Neural cell (in vitro differentiated cells): ENCODE measurements around the gene SLC25A25. TPM values are rescaled to one million over a fixed set of nuclear protein-coding genes. Genes with fewer than 3 reads are reported as not detected.

Experiments used
- H2AFZ ChIP-seq: fragments of 200-600, 300-800 bp; sonication (generic), shearing (Covaris generic); 2 replicates; pipeline ENCODE4 v1.6.0; 2014; ENCODE audit warnings: low read depth, mild to moderate bottlenecking, antibody characterized with exemption, low read length, moderate library complexity
- H3F3A ChIP-seq: fragments of 200-600 bp; shearing (Covaris generic); 2 replicates; pipeline ENCODE4 v1.6.1; 2016; ENCODE audit warnings: mild to moderate bottlenecking, moderate library complexity, mixed read lengths, antibody characterized with exemption, low read length; ENCODE audit not compliant: insufficient read depth, poor library complexity, severe bottlenecking
- H3K27ac ChIP-seq: fragments of 200-600, 300-800 bp; sonication (generic), shearing (Covaris generic); 2 replicates; pipeline ENCODE4 v1.5.1; 2014; ENCODE audit warnings: mild to moderate bottlenecking, low read length, moderate library complexity
- H3K27me3 ChIP-seq: fragments of 300-800, 200-600 bp; sonication (generic), shearing (Covaris generic); 2 replicates; pipeline ENCODE4 v1.6.0; 2014; ENCODE audit warnings: mild to moderate bottlenecking, low read depth, low read length, moderate library complexity; ENCODE audit not compliant: insufficient read depth
- H3K36me3 ChIP-seq: fragments of 300-800, 200-600 bp; sonication (generic), shearing (Covaris generic); 2 replicates; pipeline ENCODE4 v1.5.1; 2014; ENCODE audit warnings: mild to moderate bottlenecking, antibody characterized with exemption, low read length, moderate library complexity; ENCODE audit not compliant: insufficient read depth
- H3K4me2 ChIP-seq: fragments of 300-800, 200-600 bp; sonication (generic), shearing (Covaris generic); 2 replicates; pipeline ENCODE4 v1.6.0; 2014; ENCODE audit warnings: mild to moderate bottlenecking, low read length
- H3K4me3 ChIP-seq: fragments of 300-800, 200-600 bp; sonication (generic), shearing (Covaris generic); 2 replicates; pipeline ENCODE4 v1.5.1; 2014; ENCODE audit warnings: mild to moderate bottlenecking, low read length, moderate library complexity
- H3K79me2 ChIP-seq: fragments of 200-600 bp; shearing (Covaris generic); replicated peaks from 2 replicates; pipeline ENCODE4 v1.6.0; 2014; ENCODE audit warnings: mild to moderate bottlenecking, low read length, moderate library complexity; ENCODE audit not compliant: insufficient read depth
- H3K9ac ChIP-seq: fragments of 300-800, 200-600 bp; sonication (generic), shearing (Covaris generic); 2 replicates; pipeline ENCODE4 v1.6.1; 2016; ENCODE audit warnings: mild to moderate bottlenecking, low read length, mixed read lengths
- H3K9me2 ChIP-seq: fragments of 200-600 bp; shearing (Covaris generic); 2 replicates; pipeline ENCODE4 v1.6.1; 2016; ENCODE audit warnings: mild to moderate bottlenecking, low read length, mixed read lengths; ENCODE audit not compliant: insufficient read depth
- H3K9me3 ChIP-seq: fragments of 200-600, 300-800 bp; sonication (generic), shearing (Covaris generic); 2 replicates; pipeline ENCODE4 v1.6.1; 2016; ENCODE audit warnings: mild to moderate bottlenecking, mixed run types, low read length, moderate library complexity, mixed read lengths
- H4K20me1 ChIP-seq: fragments of 200-600 bp; shearing (Covaris generic); 2 replicates; pipeline ENCODE4 v1.6.1; 2016; ENCODE audit warnings: mild to moderate bottlenecking, mixed run types; ENCODE audit not compliant: insufficient read depth
- CTCF ChIP-seq: fragments of 450-650 bp; IDR thresholded peaks from 2 replicates; pipeline ENCODE4 v1.5.1; 2014; ENCODE audit warnings: antibody characterized with exemption, mild to moderate bottlenecking, moderate library complexity; ENCODE audit not compliant: poor library complexity, severe bottlenecking
- EP300 ChIP-seq: fragments of 450-650 bp; conservative IDR thresholded peaks from 2 replicates; pipeline ENCODE4 v1.6.1; 2014; ENCODE audit warnings: antibody characterized with exemption, mild to moderate bottlenecking, moderate library complexity; ENCODE audit not compliant: poor library complexity, severe bottlenecking
- EZH2 ChIP-seq: fragments of 200-600, 300-800 bp; shearing (Covaris generic), sonication (generic); IDR thresholded peaks from 2 replicates; pipeline ENCODE4 v1.6.1; 2014; ENCODE audit warnings: antibody characterized with exemption, low read length, borderline replicate concordance, mild to moderate bottlenecking; ENCODE audit not compliant: insufficient read depth, poor library complexity, severe bottlenecking
- MXI1 ChIP-seq: fragments of 450-650 bp; conservative IDR thresholded peaks from 2 replicates; pipeline ENCODE4 v1.6.1; 2014; ENCODE audit warnings: antibody characterized with exemption, mild to moderate bottlenecking; ENCODE audit not compliant: poor library complexity, severe bottlenecking
- POLR2AphosphoS5 ChIP-seq: IDR thresholded peaks from 2 replicates; pipeline ENCODE4 v1.6.1; 2012
- RAD21 ChIP-seq: fragments of 450-650 bp; conservative IDR thresholded peaks from 2 replicates; pipeline ENCODE4 v1.6.1; 2014; ENCODE audit warnings: antibody characterized with exemption, mild to moderate bottlenecking, moderate library complexity
- SMC3 ChIP-seq: fragments of 450-650 bp; conservative IDR thresholded peaks from 2 replicates; pipeline ENCODE4 v1.6.1; 2014; ENCODE audit warnings: antibody characterized with exemption, mild to moderate bottlenecking, moderate library complexity; ENCODE audit not compliant: poor library complexity
- TAF1 ChIP-seq: IDR thresholded peaks from 2 replicates; pipeline ENCODE4 v1.6.1; 2012; ENCODE audit warnings: low read depth
- polyA plus RNA-seq: library from polyadenylated mRNA; depleted of rRNA; stranded (reverse); fragments of >200 nt; gene quantifications from 2 replicates; pipeline ENCODE4 v1.2.3, GENCODE V29; 2014
- TF ChIP-seq, protein P1 (sequence below): IDR thresholded peaks from 2 replicates; pipeline ENCODE4 v1.6.1; 2012; ENCODE audit warnings: borderline replicate concordance

SLC25A25 gene
- polyA plus RNA-seq, 1 donor from 2014 or later, result 43.7 TPM

DNA sequence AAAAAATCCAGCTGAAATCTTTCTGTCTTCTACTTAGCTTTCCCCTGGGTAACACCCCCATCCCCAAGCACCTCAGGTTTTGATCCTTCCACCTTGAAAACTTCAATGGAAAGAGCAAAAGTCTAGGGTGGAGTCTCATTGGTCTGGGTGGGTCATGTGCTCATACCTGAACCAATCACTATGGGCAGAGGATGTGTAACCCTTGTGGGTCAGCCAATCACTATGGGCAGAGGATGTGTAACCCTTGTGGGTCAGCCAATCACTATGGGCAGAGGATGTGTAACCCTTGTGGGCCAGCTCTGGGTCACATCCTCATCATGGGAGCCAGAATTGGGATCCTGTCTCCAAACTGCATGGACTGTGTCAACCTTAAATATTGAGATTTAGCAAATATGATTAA is 19.4 kb upstream of the SLC25A25 start:
- Histone ChIP-seq H3K79me2 (no peaks in the 10 kb centered on the region), H4K20me1 (no peaks in the 10 kb centered on the region), H3K4me2 (no peak overlapping the region), H3K27me3 (no peaks in the 10 kb centered on the region), H2AFZ (no peak overlapping the region), H3K9ac (no peak overlapping the region), H3K4me3 (no peak overlapping the region), H3K9me3 (no peaks in the 10 kb centered on the region), H3K36me3 (no peaks in the 10 kb centered on the region), H3K9me2 (no peaks in the 10 kb centered on the region), H3F3A (no peaks in the 10 kb centered on the region), H3K27ac (no peak overlapping the region)
- TF ChIP-seq RAD21, result no peak
- no peak for TF ChIP-seq SMC3
- no peak for TF ChIP-seq TAF1
- TF ChIP-seq EZH2, result no peak
- TF ChIP-seq, protein P1, sequence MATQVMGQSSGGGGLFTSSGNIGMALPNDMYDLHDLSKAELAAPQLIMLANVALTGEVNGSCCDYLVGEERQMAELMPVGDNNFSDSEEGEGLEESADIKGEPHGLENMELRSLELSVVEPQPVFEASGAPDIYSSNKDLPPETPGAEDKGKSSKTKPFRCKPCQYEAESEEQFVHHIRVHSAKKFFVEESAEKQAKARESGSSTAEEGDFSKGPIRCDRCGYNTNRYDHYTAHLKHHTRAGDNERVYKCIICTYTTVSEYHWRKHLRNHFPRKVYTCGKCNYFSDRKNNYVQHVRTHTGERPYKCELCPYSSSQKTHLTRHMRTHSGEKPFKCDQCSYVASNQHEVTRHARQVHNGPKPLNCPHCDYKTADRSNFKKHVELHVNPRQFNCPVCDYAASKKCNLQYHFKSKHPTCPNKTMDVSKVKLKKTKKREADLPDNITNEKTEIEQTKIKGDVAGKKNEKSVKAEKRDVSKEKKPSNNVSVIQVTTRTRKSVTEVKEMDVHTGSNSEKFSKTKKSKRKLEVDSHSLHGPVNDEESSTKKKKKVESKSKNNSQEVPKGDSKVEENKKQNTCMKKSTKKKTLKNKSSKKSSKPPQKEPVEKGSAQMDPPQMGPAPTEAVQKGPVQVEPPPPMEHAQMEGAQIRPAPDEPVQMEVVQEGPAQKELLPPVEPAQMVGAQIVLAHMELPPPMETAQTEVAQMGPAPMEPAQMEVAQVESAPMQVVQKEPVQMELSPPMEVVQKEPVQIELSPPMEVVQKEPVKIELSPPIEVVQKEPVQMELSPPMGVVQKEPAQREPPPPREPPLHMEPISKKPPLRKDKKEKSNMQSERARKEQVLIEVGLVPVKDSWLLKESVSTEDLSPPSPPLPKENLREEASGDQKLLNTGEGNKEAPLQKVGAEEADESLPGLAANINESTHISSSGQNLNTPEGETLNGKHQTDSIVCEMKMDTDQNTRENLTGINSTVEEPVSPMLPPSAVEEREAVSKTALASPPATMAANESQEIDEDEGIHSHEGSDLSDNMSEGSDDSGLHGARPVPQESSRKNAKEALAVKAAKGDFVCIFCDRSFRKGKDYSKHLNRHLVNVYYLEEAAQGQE, result no peak
- no peak for TF ChIP-seq POLR2AphosphoS5

DNA sequence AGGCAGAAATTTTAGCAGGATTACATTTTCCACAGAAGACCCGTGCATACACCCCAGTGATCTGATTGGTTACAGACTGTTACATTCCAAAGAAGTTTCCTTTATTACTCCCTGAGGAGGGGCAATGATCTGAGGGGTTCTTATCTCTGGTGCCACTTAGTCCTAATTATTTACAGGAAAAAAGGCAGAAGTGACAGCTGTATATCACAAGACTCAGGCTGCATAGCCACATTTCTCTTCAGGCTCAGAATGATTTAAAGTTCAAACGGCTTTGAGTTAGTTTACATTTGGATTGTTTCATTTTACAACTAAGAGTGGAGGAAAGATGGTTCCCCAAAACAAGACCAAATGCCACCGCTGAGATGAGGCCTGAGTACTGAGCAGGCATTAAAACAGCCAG is 18.2 kb upstream of the SLC25A25 start:
- Histone ChIP-seq H3F3A (no peaks in the 10 kb centered on the region), H3K9ac (no peak overlapping the region), H3K9me3 (no peaks in the 10 kb centered on the region), H3K27ac (no peak overlapping the region), H3K9me2 (no peaks in the 10 kb centered on the region), H3K4me2 (no peak overlapping the region), H3K4me3 (no peak overlapping the region), H3K79me2 (no peaks in the 10 kb centered on the region), H2AFZ (no peak overlapping the region), H4K20me1 (no peaks in the 10 kb centered on the region), H3K27me3 (no peaks in the 10 kb centered on the region), H3K36me3 (no peaks in the 10 kb centered on the region)
- TF ChIP-seq EP300 (no peak), EZH2 (no peak), CTCF (no peak), RAD21 (no peak), TAF1 (no peak), POLR2AphosphoS5 (no peak), MXI1 (no peak), SMC3 (no peak)
- TF ChIP-seq, protein P1, result no peak
